K562 (cell line): ENCODE measurements around the gene PCSK5. TPM values are rescaled to one million over a fixed set of nuclear protein-coding genes. Genes with fewer than 3 reads are reported as not detected.

ENCODE experiments used
- ATAC-seq: fragments of 200-7000 bp; cut with Tn5 transposase; 3 replicates; pipeline ENCODE4 v1.9.1; 2020; ENCODE audit warnings: moderate library complexity
- BruUV-seq: library from RNA; stranded (reverse); fragments of 400-500 nt; replicated peaks from 2 replicates; lab custom pipeline; 2021; lab: Mats Ljungman, UMichigan
- CTCF ChIA-PET: fragments of 300-600 bp; formaldehyde crosslinking; extraction: SDS; loops from one replicate; lab custom pipeline; 2021; ENCODE audit warnings: low intra/inter-chr PET ratio; lab: Yijun Ruan, JAX
- POLR2A ChIA-PET: fragments of 300-600, 350-650 bp; sonication (Branson Sonifier 250); formaldehyde crosslinking; extraction: SDS; loops from one replicate; lab custom pipeline; 2021; ENCODE audit warnings: antibody characterized with exemption, inconsistent platforms; lab: Yijun Ruan, JAX
- DNase-seq, 4 experiments: peaks; one replicate each; pipeline versions ENCODE4 v3.0.0 to v3.0.0-alpha.2; 2011 to 2018; ENCODE audit warnings: low spot score in 3 of 4, mixed read lengths in 3 of 4; ENCODE audit errors: extremely low read depth in 1 of 4
- FAIRE-seq: peaks from 2 replicates; lab custom pipeline; 2011; peaks lifted over from hg19 to GRCh38; lab: Jason Lieb, UNC
- H2AFZ ChIP-seq: 2 replicates; pipeline ENCODE4 v1.6.0; 2011; ENCODE audit warnings: low read depth, low read length, control low read depth, inconsistent platforms
- H3K27ac ChIP-seq: fragments of 200-600 bp; 3 replicates; pipeline ENCODE4 v1.8.0; 2011; ENCODE audit warnings: low read depth, mild to moderate bottlenecking, control low read depth, inconsistent platforms, low read length, moderate library complexity, mixed read lengths; ENCODE audit errors: extremely low read depth
- H3K27me3 ChIP-seq, 2 experiments: fragments of 300-600 bp in 1 of 2; 2 replicates in 1 of 2; 3 replicates in 1 of 2; pipeline versions ENCODE4 v1.6.0 to v1.8.0; 2011; ENCODE audit warnings: inconsistent platforms in 2 of 2, low read length in 2 of 2, mild to moderate bottlenecking in 1 of 2, mixed read lengths in 1 of 2, moderate library complexity in 1 of 2; ENCODE audit not compliant: control insufficient read depth in 2 of 2, insufficient read depth in 2 of 2
- H3K36me3 ChIP-seq: fragments of 300-600 bp; 3 replicates; pipeline ENCODE4 v1.8.0; 2011; ENCODE audit warnings: mild to moderate bottlenecking, low read length, inconsistent platforms; ENCODE audit not compliant: control insufficient read depth, insufficient read depth
- H3K4me1 ChIP-seq, 2 experiments: fragments of 200-600 bp in 1 of 2; replicated peaks in 1 of 2; 2 replicates in 1 of 2; 3 replicates in 1 of 2; pipeline versions ENCODE4 v1.5.1 to v1.8.0; 2011; ENCODE audit warnings: inconsistent platforms in 2 of 2, low read length in 2 of 2, mild to moderate bottlenecking in 1 of 2, mixed read lengths in 1 of 2, moderate library complexity in 1 of 2; ENCODE audit not compliant: control insufficient read depth in 2 of 2, insufficient read depth in 2 of 2
- H3K4me2 ChIP-seq: 2 replicates; pipeline ENCODE4 v1.6.1; 2011; ENCODE audit warnings: low read length, control low read depth, inconsistent platforms, mixed read lengths; ENCODE audit not compliant: insufficient read depth
- H3K4me3 ChIP-seq: fragments of 200-600 bp; sonication (generic), shearing (Covaris generic); 2 replicates; pipeline ENCODE4 v1.5.1; 2016; ENCODE audit warnings: control low read depth, inconsistent platforms
- H3K79me2 ChIP-seq: fragments of 200-600 bp; 3 replicates; pipeline ENCODE4 v1.8.0; 2011; ENCODE audit warnings: low read length, inconsistent platforms; ENCODE audit not compliant: control insufficient read depth, insufficient read depth
- H3K9ac ChIP-seq, 2 experiments: 2 replicates each; pipeline versions ENCODE4 v1.6.0 to v1.6.1; 2011; ENCODE audit warnings: low read depth in 2 of 2, low read length in 2 of 2, control low read depth in 1 of 2, inconsistent platforms in 1 of 2, mild to moderate bottlenecking in 1 of 2, mixed read lengths in 1 of 2; ENCODE audit not compliant: insufficient read depth in 1 of 2
- H3K9me1 ChIP-seq: one replicate; pipeline ENCODE4 v1.6.0; 2011; ENCODE audit warnings: inconsistent platforms, mild to moderate bottlenecking, low read length, moderate library complexity; ENCODE audit not compliant: control insufficient read depth, insufficient read depth
- H3K9me3 ChIP-seq: replicated peaks from 2 replicates; pipeline ENCODE4 v1.5.1; 2011; ENCODE audit warnings: low read depth, low read length, inconsistent platforms; ENCODE audit not compliant: control insufficient read depth, insufficient read depth
- H4K20me1 ChIP-seq: replicated peaks from 2 replicates; pipeline ENCODE4 v1.6.1; 2011; ENCODE audit warnings: low read length, inconsistent platforms, mixed read lengths; ENCODE audit not compliant: control insufficient read depth, insufficient read depth
- ATF6 ChIP-seq: sonication (generic); formaldehyde crosslinking; IDR thresholded peaks from 2 replicates; pipeline ENCODE4 v1.4.0; 2020; ENCODE audit warnings: mild to moderate bottlenecking, missing genetic modification reagents
- BRD4 ChIP-seq: fragments of 200-600 bp; sonication (generic); IDR thresholded peaks from 2 replicates; pipeline ENCODE4 v1.6.1; 2017; ENCODE audit warnings: inconsistent platforms
- KAT7 ChIP-seq: sonication (generic); formaldehyde crosslinking; IDR thresholded peaks from 2 replicates; pipeline ENCODE4 v1.8.0; 2022; ENCODE audit warnings: missing genetic modification reagents, mild to moderate bottlenecking, borderline replicate concordance
- MAZ ChIP-seq, 2 experiments: fragments of 450-650 bp in 1 of 2; sonication (generic) in 1 of 2; formaldehyde crosslinking; IDR thresholded peaks in 1 of 2; conservative IDR thresholded peaks in 1 of 2; 2 replicates each; pipeline versions ENCODE4 v1.4.0 to v1.5.0; 2020; ENCODE audit warnings: mild to moderate bottlenecking in 1 of 2, missing genetic modification reagents in 1 of 2
- NFRKB ChIP-seq: fragments of 450-650 bp; IDR thresholded peaks from 2 replicates; pipeline ENCODE4 v1.6.1; 2016; ENCODE audit warnings: low read depth
- RERE ChIP-seq: sonication (generic); formaldehyde crosslinking; IDR thresholded peaks from 2 replicates; pipeline ENCODE4 v1.8.0; 2023; ENCODE audit warnings: missing genetic modification reagents, mild to moderate bottlenecking, borderline replicate concordance
- ZNF184 ChIP-seq: sonication (generic); formaldehyde crosslinking; IDR thresholded peaks from 2 replicates; pipeline ENCODE4 v1.5.0; 2020; ENCODE audit warnings: missing genetic modification reagents
- WGBS: fragments of 100-300 bp; shearing (Covaris generic); methylation state at CpG from one replicate; pipeline ENCODE4 v1.1.6; 2016; ENCODE audit warnings: low coverage, mixed read lengths; ENCODE audit not compliant: insufficient coverage; ENCODE audit errors: missing lambda C conversion rate; 5-methylcytosine and 5-hydroxymethylcytosine counted together
- in situ Hi-C: fragments of 300-500 bp; cut with MboI; formaldehyde crosslinking; loops from 4 replicates; pipeline ENCODE4 v1.15.0; 2018; ENCODE audit warnings: inconsistent platforms, mixed read lengths
- intact Hi-C: fragments of 100-400 bp; cut with micrococcal nuclease; formaldehyde crosslinking; loops from 2 replicates; pipeline ENCODE4 v1.14.2; 2022
- polyA plus RNA-seq, 8 experiments: library from polyadenylated mRNA; depleted of rRNA in 4 of 8; stranded (reverse) in 5 of 8; unstranded in 3 of 8; fragments of >200 nt; fragmentation: Nextera tagmentation in 2 of 8; fragmentation: Illumina TruSeq in 1 of 8; extraction: Ambion mirVana in 2 of 8; extraction: Trizol in 1 of 8; gene quantifications; 2 replicates each; pipeline versions ENCODE4 v1.2.1 to v1.2.3, GENCODE V29; 2011 to 2014; ENCODE audit warnings: inconsistent platforms in 1 of 8, missing spikeins in 1 of 8
- total RNA-seq, 7 experiments: library from RNA; depleted of rRNA in 6 of 7; stranded (reverse); fragments of >200 nt in 6 of 7; fragmentation: Illumina TruSeq in 2 of 7; extraction: Trizol in 2 of 7; gene quantifications; 2 replicates each; pipeline versions ENCODE4 v1.2.1 to v1.2.3, GENCODE V29; 2011 to 2021; ENCODE audit warnings: low replicate concordance in 1 of 7

PCSK5 gene
- total and polyA plus RNA-seq, 9 of the 15 experiments (the other 6 are each of a cell fraction or from before 2014, with no cell fraction given) = not detected

DNA sequence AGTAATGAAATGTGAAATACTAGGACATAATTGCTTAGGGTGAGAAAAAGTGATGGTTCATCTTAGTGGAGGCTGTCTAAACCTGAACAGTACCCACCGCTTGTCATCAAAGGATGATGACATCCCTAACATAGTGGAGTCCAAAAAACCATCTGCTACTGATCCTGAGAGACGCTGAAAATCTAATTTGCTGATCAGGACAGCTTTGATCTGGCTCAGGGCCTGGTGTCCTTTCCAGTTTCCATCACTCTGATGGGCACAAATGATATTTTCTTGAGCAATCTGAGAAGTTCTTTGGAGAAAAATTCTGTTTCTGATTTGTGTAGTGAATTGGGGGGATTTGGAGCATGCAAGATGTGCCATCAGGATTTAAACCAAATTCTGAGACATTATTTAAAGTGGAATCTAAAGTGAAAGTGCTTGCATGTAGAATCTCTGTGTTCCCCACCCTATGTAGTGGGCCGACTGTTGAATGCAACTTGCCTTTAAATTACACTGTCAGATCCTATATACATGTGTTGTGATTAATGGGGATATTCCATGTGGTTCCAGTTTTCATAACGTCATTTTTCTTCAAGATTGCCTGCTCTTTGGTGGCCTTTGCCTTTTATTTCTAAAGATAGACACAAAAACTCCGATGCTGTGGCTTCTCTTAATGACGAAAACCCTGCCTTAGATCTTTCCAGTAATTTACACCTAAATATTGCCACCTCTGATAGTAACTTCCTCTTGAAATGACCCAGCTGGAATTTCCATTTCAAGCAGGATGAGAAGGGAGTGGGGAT is 213.2 kb downstream of the PCSK5 start:
- intact Hi-C loops = no loop called here
- in situ Hi-C loops = no loop called here

More for the DNA sequence above, 213.2 kb downstream of the PCSK5 start:
- Histone ChIP-seq H3K36me3 (no peaks in the 10 kb centered on the region), H3K9me1 (no peaks in the 10 kb centered on the region), H3K27me3 (no peaks in the 10 kb centered on the region), H3K9me3 (no peaks in the 10 kb centered on the region), H3K4me1 (no peaks in the 10 kb centered on the region), H3K4me2 (no peak overlapping the region), H2AFZ (no peak overlapping the region), H3K27ac (no peak overlapping the region), H3K9ac (no peak overlapping the region), H3K4me3 (no peak overlapping the region), H3K79me2 (no peaks in the 10 kb centered on the region), H4K20me1 (no peaks in the 10 kb centered on the region)
- ATAC-seq (no peak), DNase-seq (no peak), FAIRE-seq (no peak)
- ChIA-PET CTCF (no interaction called here), POLR2A (interaction anchor here (0.6 kb wide), 1 partner anchor 188 kb away, joined by 3 read pairs; no protein-coding TSS in a partner anchor)
- WGBS = 0% methylated on average over 6 of the region's 6 CpGs
- no TSS peak for BruUV-seq
- no peak for TF ChIP-seq KAT7
- TF ChIP-seq ZNF184 (CRISPR knock-in tag) = no peak
- no peak for TF ChIP-seq MAZ (CRISPR knock-in tag; conservative IDR thresholded peaks at IDR 0.05 in 1 of 2, IDR thresholded peaks at IDR 0.05 in 1 of 2)
- no peak for TF ChIP-seq ATF6
- no peak for TF ChIP-seq BRD4
- TF ChIP-seq RERE (CRISPR knock-in tag) = no peak
- TF ChIP-seq NFRKB = no peak
